ENCODE results near the gene OR5B2. TPM values are rescaled to one million over a fixed set of nuclear protein-coding genes. Genes with fewer than 3 reads are reported as not detected.

The OR5B2 gene
- total RNA-seq, 2 donors from 2014 or later: not detected

- H3K4me3 ChIP-seq: no peak overlapping the region
- H3K27ac ChIP-seq: no peak overlapping the region
- H3K4me1 ChIP-seq: no peaks in the 10 kb centered on the region
- ATAC-seq (no peak), DNase-seq (no peak)
- no peaks in the 10 kb centered on the region for H3K36me3 ChIP-seq (replicated peaks in 1 of 2; ENCODE audit: insufficient read depth in 1 of 2, low read depth in 2 of 2)
- no peaks in the 10 kb centered on the region for H3K9me3 ChIP-seq
- H3K27me3 ChIP-seq: no peaks in the 10 kb centered on the region
- intact Hi-C loops (cut with DNase I): no loop called here
- TF ChIP-seq POLR2A (IDR thresholded peaks at IDR 0.05): no peak
- TF ChIP-seq, protein P1, sequence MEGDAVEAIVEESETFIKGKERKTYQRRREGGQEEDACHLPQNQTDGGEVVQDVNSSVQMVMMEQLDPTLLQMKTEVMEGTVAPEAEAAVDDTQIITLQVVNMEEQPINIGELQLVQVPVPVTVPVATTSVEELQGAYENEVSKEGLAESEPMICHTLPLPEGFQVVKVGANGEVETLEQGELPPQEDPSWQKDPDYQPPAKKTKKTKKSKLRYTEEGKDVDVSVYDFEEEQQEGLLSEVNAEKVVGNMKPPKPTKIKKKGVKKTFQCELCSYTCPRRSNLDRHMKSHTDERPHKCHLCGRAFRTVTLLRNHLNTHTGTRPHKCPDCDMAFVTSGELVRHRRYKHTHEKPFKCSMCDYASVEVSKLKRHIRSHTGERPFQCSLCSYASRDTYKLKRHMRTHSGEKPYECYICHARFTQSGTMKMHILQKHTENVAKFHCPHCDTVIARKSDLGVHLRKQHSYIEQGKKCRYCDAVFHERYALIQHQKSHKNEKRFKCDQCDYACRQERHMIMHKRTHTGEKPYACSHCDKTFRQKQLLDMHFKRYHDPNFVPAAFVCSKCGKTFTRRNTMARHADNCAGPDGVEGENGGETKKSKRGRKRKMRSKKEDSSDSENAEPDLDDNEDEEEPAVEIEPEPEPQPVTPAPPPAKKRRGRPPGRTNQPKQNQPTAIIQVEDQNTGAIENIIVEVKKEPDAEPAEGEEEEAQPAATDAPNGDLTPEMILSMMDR (IDR thresholded peaks at IDR 0.05): no peak
Measured at GRCh38 chr11:58394195-58394594, 33.7 kb downstream of the OR5B2 start.

- Histone ChIP-seq H3K4me1 (no peaks in the 10 kb centered on the region), H3K4me3 (no peak overlapping the region), H3K27me3 (no peaks in the 10 kb centered on the region), H3K27ac (no peak overlapping the region), H3K9me3 (no peaks in the 10 kb centered on the region), H3K36me3 (replicated peaks in 1 of 2; ENCODE audit: insufficient read depth in 1 of 2, low read depth in 2 of 2) (no peaks in the 10 kb centered on the region)
- ATAC-seq (no peak), DNase-seq (no peak)
- WGBS, 2 donors: 10 to 17% methylated on average over 1 of the region's 1 CpG
- intact Hi-C loops (cut with DNase I): no loop called here
- TF ChIP-seq POLR2A (IDR thresholded peaks at IDR 0.05): no peak
- TF ChIP-seq, protein P1 (IDR thresholded peaks at IDR 0.05): no peak
Measured at GRCh38 chr11:58392746-58393145, 35.2 kb downstream of the OR5B2 start.

DNA sequence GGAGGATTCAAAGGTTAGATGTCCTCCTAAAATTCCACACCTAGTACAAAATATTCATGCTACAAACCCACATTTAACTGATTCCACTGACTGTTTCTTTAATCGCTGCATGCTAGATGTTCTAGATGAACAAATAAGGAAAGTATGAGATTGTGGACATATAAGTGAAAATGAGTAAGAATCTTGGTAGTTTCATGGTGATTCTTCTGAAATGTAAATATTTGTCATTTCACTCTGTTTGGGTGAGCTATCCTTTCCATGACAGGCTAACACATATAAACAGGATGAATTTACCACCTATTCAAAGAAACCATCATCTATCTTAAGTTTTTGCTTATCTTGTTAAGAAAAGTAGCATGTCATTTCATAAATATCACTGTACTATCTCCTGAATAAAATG lies 36.0 kb downstream of the OR5B2 start:
- ATAC-seq: no peak
- Histone ChIP-seq H3K36me3 (replicated peaks in 1 of 2; ENCODE audit: insufficient read depth in 1 of 2, low read depth in 2 of 2) (no peaks in the 10 kb centered on the region), H3K27me3 (no peaks in the 10 kb centered on the region), H3K9me3 (no peaks in the 10 kb centered on the region), H3K4me1 (no peaks in the 10 kb centered on the region), H3K27ac (no peak overlapping the region), H3K4me3 (no peak overlapping the region)
- intact Hi-C loops (cut with DNase I): no loop called here
- no peak for TF ChIP-seq POLR2A (IDR thresholded peaks at IDR 0.05)
- TF ChIP-seq, protein P1 (IDR thresholded peaks at IDR 0.05): no peak
- DNase-seq: no peak
- WGBS, 2 donors: 77 to 79% methylated on average over 1 of the region's 1 CpG

DNA sequence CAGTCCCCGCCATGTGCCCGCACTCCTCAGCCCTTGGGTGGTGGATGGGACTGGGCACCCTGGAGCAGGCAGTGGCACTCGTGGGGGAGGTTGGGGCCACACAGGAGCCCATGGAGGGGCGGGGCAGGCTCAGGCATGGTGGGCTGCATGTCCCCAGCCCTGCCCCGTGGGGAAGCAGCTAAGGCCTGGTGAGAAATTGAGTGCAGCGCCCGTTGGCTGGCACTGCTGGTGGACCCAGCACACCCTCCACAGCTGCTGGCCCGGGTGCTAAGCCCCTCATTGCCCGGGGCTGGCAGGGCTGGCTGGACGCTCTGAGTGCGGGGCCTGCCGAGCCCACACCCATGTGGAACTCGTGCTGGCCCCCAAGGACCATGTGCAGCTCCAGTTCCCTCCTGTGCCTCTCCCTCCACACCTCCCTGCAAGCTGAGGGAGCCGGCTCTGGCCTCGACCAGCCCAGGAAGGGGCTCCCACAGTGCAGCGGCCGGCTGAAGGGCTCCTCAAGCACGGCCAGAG lies 37.3 kb downstream of the OR5B2 start:
- intact Hi-C loops (cut with DNase I): no loop called here
- Histone ChIP-seq H3K27ac (no peak overlapping the region), H3K27me3 (no peaks in the 10 kb centered on the region), H3K36me3 (replicated peaks in 1 of 2; ENCODE audit: insufficient read depth in 1 of 2, low read depth in 2 of 2) (no peaks in the 10 kb centered on the region), H3K4me1 (no peaks in the 10 kb centered on the region), H3K9me3 (no peaks in the 10 kb centered on the region), H3K4me3 (no peak overlapping the region)
- WGBS, 2 donors: 67 to 73% methylated on average over 12 to 18 of the region's 18 CpGs
- TF ChIP-seq POLR2A (IDR thresholded peaks at IDR 0.05): no peak
- TF ChIP-seq, protein P1 (IDR thresholded peaks at IDR 0.05): no peak
- no peak for ATAC-seq
- no peak for DNase-seq

Other genes with a start within 250 kb of the OR5B2 start
- gene OR9Q2, start 239.1 kb downstream of the OR5B2 start, total RNA-seq: not detected
- gene OR1S2, start 224.0 kb downstream of the OR5B2 start, total RNA-seq: not detected
- gene OR1S1, start 215.4 kb downstream of the OR5B2 start, total RNA-seq: not detected
- not detected for gene OR10Q1, start 199.2 kb downstream of the OR5B2 start, total RNA-seq
- not detected for gene OR10W1, start 159.9 kb downstream of the OR5B2 start, total RNA-seq
- not detected for gene OR5B17, start 69.1 kb downstream of the OR5B2 start, total RNA-seq
- gene OR5B3, start 21.2 kb downstream of the OR5B2 start, total RNA-seq: not detected
- not detected for gene OR5B12, start 14.1 kb upstream of the OR5B2 start, total RNA-seq
- gene OR5B21, start 80.0 kb upstream of the OR5B2 start, total RNA-seq: not detected
- gene LPXN, start 147.7 kb upstream of the OR5B2 start, total RNA-seq: 1 to 10 TPM; 5.7 to 6.3 TPM
- gene ZFP91, start 150.9 kb upstream of the OR5B2 start, total RNA-seq: 10 to 100 TPM; 25.4 to 25.7 TPM
- gene CNTF, start 194.5 kb upstream of the OR5B2 start, total RNA-seq: 1 to 10 TPM in 1 of 2 donors, under 1 TPM in 1; 0.66 to 1.3 TPM